Body of pancreas (tissue), 4 donors: Measurements from ENCODE around the gene NDUFA11. TPM values are rescaled to one million over a fixed set of nuclear protein-coding genes. Genes with fewer than 3 reads are reported as not detected.

Experiments
- ATAC-seq: fragments of 150-250 bp; one replicate; pipeline ENCODE4 v1.9.1; 2016
- DNase-seq, 4 donors: peaks; one replicate each; pipeline ENCODE4 v3.0.0-alpha.2; 2019
- H3K27ac ChIP-seq, 4 donors: fragments of 200-600 bp; sonication (generic); 1 replicate in 3 of 4; 2 replicates in 1 of 4; pipeline versions ENCODE4 v1.5.1 to v1.6.1; 2016 to 2019; ENCODE audit warnings: mild to moderate bottlenecking in 1 of 4, mixed read lengths in 1 of 4, moderate library complexity in 1 of 4
- H3K27me3 ChIP-seq, 2 donors: fragments of 200-600 bp; sonication (generic); one replicate each; pipeline ENCODE4 v1.6.0; 2016; ENCODE audit warnings: mild to moderate bottlenecking in 1 of 2
- H3K36me3 ChIP-seq, 2 donors: fragments of 200-600 bp; sonication (generic); replicated peaks in 1 of 2; 2 replicates each; pipeline ENCODE4 v1.5.1; 2016; ENCODE audit warnings: low read depth in 2 of 2; ENCODE audit not compliant: insufficient read depth in 1 of 2
- H3K4me1 ChIP-seq: fragments of 200-600 bp; sonication (generic); one replicate; pipeline ENCODE4 v1.6.0; 2016
- H3K4me3 ChIP-seq, 2 donors: fragments of 200-600 bp; sonication (generic); 1 replicate in 1 of 2; 2 replicates in 1 of 2; pipeline ENCODE4 v1.5.1; 2016 to 2019
- H3K9me3 ChIP-seq, 3 donors: fragments of 200-600 bp; sonication (generic); 1 replicate in 2 of 3; 2 replicates in 1 of 3; pipeline ENCODE4 v1.5.1; 2016
- CTCF ChIP-seq, 7 experiments: fragments of 450-650 bp in 4 of 7; fragments of 200-600 bp in 3 of 7; sonication (generic) in 3 of 7; IDR thresholded peaks; one replicate each; pipeline ENCODE4 v1.5.1; 2016 to 2019; ENCODE audit warnings: antibody characterized with exemption in 7 of 7
- POLR2A ChIP-seq, 3 donors: fragments of 450-650 bp; IDR thresholded peaks; one replicate each; pipeline ENCODE4 v1.6.1; 2016; ENCODE audit warnings: antibody characterized with exemption in 3 of 3, mild to moderate bottlenecking in 2 of 3
- WGBS, 2 donors: methylation state at CpG; one replicate each; pipeline ENCODE4 v1.1.5; 2017; 5-methylcytosine and 5-hydroxymethylcytosine counted together
- intact Hi-C: fragments of 100-400 bp; cut with DNase I; formaldehyde crosslinking; loops from one replicate; pipeline ENCODE4 v1.15.1; 2023
- total RNA-seq, 2 donors: library from RNA; depleted of rRNA; stranded (reverse); fragments of >200 nt; gene quantifications; one replicate each; pipeline ENCODE4 v1.1.0, GENCODE V29; 2016

The NDUFA11 gene
- total RNA-seq, 2 donors from 2014 or later: 31.6 to 79.1 TPM

- Histone ChIP-seq H3K27ac (no peak overlapping the region), H3K4me3 (no peak overlapping the region), H3K36me3 (no peaks in the 10 kb centered on the region), H3K9me3 (no peaks in the 10 kb centered on the region), H3K27me3 (no peaks in the 10 kb centered on the region), H3K4me1 (no peaks in the 10 kb centered on the region)
- WGBS, 2 donors: 74 to 79% methylated on average over 22 to 30 of the region's 31 CpGs
- ATAC-seq: no peak
- intact Hi-C loops: no loop called here
- TF ChIP-seq POLR2A (IDR thresholded peaks at IDR 0.05) (no peak), CTCF (IDR thresholded peaks at IDR 0.05) (no peak)
- no peak for DNase-seq
Observed at GRCh38 chr19:5867201-5868136, 36.1 kb downstream of the NDUFA11 start.

- H3K27ac ChIP-seq: no peak overlapping the region
- no peaks in the 10 kb centered on the region for H3K9me3 ChIP-seq
- H3K36me3 ChIP-seq: no peaks in the 10 kb centered on the region
- no peak overlapping the region for H3K4me3 ChIP-seq
- TF ChIP-seq CTCF (IDR thresholded peaks at IDR 0.05) (no peak), POLR2A (IDR thresholded peaks at IDR 0.05) (no peak)
- 66 to 72% methylated on average over 10 to 11 of the region's 11 CpGs for WGBS, 2 donors
- no peak for ATAC-seq
- no peaks in the 10 kb centered on the region for H3K27me3 ChIP-seq
- intact Hi-C loops: no loop called here
- no peak for DNase-seq
- no peaks in the 10 kb centered on the region for H3K4me1 ChIP-seq
Observed at GRCh38 chr19:5865772-5866171, 37.8 kb downstream of the NDUFA11 start.

DNA sequence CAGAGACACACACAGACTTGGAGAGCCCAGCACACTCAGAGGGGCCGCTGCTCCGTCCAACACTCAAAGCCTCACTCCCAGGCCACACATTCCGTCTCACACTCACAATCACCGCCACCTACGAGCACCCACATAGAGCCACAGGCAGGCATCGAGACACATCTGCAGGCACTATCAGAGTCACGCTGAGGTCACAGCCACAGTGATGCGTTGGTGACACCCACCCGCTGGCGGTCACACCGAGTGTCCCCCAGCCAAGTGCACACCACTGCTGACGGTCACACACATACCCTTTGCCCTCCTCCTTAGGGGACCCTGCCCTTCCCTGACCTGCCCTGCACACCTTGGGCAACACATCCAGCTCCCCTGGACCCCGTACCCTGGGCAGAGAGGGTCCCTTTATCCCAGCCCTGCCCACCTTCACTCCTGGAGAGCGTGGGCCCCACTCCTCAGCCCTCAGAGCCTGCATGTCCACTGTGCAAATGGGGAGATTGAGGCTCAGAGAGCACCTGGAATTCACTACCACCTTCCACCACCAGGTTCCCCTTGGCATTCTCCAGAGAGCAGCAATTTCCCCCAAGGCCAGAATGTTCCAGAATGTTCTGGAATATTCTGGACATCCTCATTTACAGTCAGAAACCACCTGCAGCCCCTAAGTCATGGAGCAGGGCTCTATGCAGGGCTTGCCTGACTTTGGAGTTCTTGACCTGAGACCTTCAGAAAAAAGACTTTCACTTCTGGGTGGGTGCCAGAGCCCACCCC, 38.7 kb downstream of the NDUFA11 start:
- Histone ChIP-seq H3K4me1 (no peaks in the 10 kb centered on the region), H3K36me3 (no peaks in the 10 kb centered on the region), H3K4me3 (no peak overlapping the region), H3K9me3 (no peaks in the 10 kb centered on the region), H3K27me3 (no peaks in the 10 kb centered on the region), H3K27ac (no peak overlapping the region)
- TF ChIP-seq CTCF (IDR thresholded peaks at IDR 0.05) (no peak), POLR2A (IDR thresholded peaks at IDR 0.05) (no peak)
- intact Hi-C loops: no loop called here
- ATAC-seq: no peak
- 68 to 76% methylated on average over 13 to 14 of the region's 14 CpGs for WGBS, 2 donors
- no peak for DNase-seq

GRCh38 chr19:5864013-5864720, 39.4 kb downstream of the NDUFA11 start:
- intact Hi-C loops: no loop called here
- ATAC-seq (no peak), DNase-seq (no peak)
- no peak for TF ChIP-seq CTCF (IDR thresholded peaks at IDR 0.05)
- no peak for TF ChIP-seq POLR2A (IDR thresholded peaks at IDR 0.05)
- no peak overlapping the region for H3K4me3 ChIP-seq
- 56 to 60% methylated on average over 6 to 9 of the region's 9 CpGs for WGBS, 2 donors
- no peaks in the 10 kb centered on the region for H3K9me3 ChIP-seq
- H3K27ac ChIP-seq: no peak overlapping the region
- H3K27me3 ChIP-seq: no peaks in the 10 kb centered on the region
- no peaks in the 10 kb centered on the region for H3K4me1 ChIP-seq
- no peaks in the 10 kb centered on the region for H3K36me3 ChIP-seq
